Duodenal mucosa (tissue), 2 donors: Measurements from ENCODE around the gene SMPD3.

Experiments used
- H3K27ac ChIP-seq: one replicate; pipeline ENCODE4 v1.7.0; 2013; ENCODE audit warnings: low read depth, low read length
- H3K27me3 ChIP-seq, 2 donors: one replicate each; pipeline ENCODE4 v1.7.0; 2013; ENCODE audit warnings: low read length in 2 of 2, control low read depth in 1 of 2; ENCODE audit not compliant: insufficient read depth in 2 of 2, control insufficient read depth in 1 of 2
- H3K36me3 ChIP-seq, 2 donors: one replicate each; pipeline ENCODE4 v1.7.0; 2013; ENCODE audit warnings: low read length in 2 of 2, control low read depth in 1 of 2; ENCODE audit not compliant: insufficient read depth in 2 of 2, control insufficient read depth in 1 of 2
- H3K4me1 ChIP-seq, 2 donors: one replicate each; pipeline ENCODE4 v1.7.0; 2013; ENCODE audit warnings: low read length in 2 of 2, control low read depth in 1 of 2; ENCODE audit not compliant: insufficient read depth in 2 of 2, control insufficient read depth in 1 of 2
- H3K4me3 ChIP-seq, 2 donors: one replicate each; pipeline ENCODE4 v1.7.0; 2013; ENCODE audit warnings: low read length in 2 of 2, low read depth in 1 of 2
- H3K9ac ChIP-seq, 2 donors: one replicate each; pipeline ENCODE4 v1.7.0; 2013; ENCODE audit warnings: low read length in 2 of 2, low read depth in 1 of 2
- H3K9me3 ChIP-seq, 2 donors: one replicate each; pipeline ENCODE4 v1.7.0; 2013; ENCODE audit warnings: low read length in 2 of 2, control low read depth in 1 of 2; ENCODE audit not compliant: control insufficient read depth in 1 of 2

SMPD3 gene

GRCh38 chr16:68399456-68399855 lies 48.9 kb downstream of the SMPD3 start:
- no peaks in the 10 kb centered on the region for H3K9me3 ChIP-seq
- no peak overlapping the region for H3K9ac ChIP-seq
- no peak overlapping the region for H3K27ac ChIP-seq
- peaks cover 8 to 9% of the 10 kb centered on the region in 2 donors for H3K4me1 ChIP-seq
- H3K4me3 ChIP-seq: no peak overlapping the region
- H3K27me3 ChIP-seq: no peaks in the 10 kb centered on the region
- H3K36me3 ChIP-seq: no peaks in the 10 kb centered on the region

- H3K27ac ChIP-seq: no peak overlapping the region
- no peaks in the 10 kb centered on the region for H3K9me3 ChIP-seq
- H3K4me1 ChIP-seq: peaks cover 8 to 9% of the 10 kb centered on the region in 2 donors
- H3K27me3 ChIP-seq: no peaks in the 10 kb centered on the region
- no peak overlapping the region for H3K9ac ChIP-seq
- H3K4me3 ChIP-seq: no peak overlapping the region
- no peaks in the 10 kb centered on the region for H3K36me3 ChIP-seq
Observed at GRCh38 chr16:68397710-68398201, 50.6 kb downstream of the SMPD3 start.

- no peak overlapping the region for H3K9ac ChIP-seq
- H3K9me3 ChIP-seq: no peaks in the 10 kb centered on the region
- no peak overlapping the region for H3K4me3 ChIP-seq
- H3K4me1 ChIP-seq: peaks cover 8 to 9% of the 10 kb centered on the region in 2 donors
- H3K27me3 ChIP-seq: no peaks in the 10 kb centered on the region
- H3K36me3 ChIP-seq: no peaks in the 10 kb centered on the region
- H3K27ac ChIP-seq: no peak overlapping the region
Observed at GRCh38 chr16:68396481-68396880, 51.8 kb downstream of the SMPD3 start.

- peaks cover 8 to 9% of the 10 kb centered on the region in 2 donors for H3K4me1 ChIP-seq
- no peaks in the 10 kb centered on the region for H3K27me3 ChIP-seq
- H3K4me3 ChIP-seq: no peak overlapping the region
- H3K9me3 ChIP-seq: no peaks in the 10 kb centered on the region
- H3K9ac ChIP-seq: no peak overlapping the region
- H3K27ac ChIP-seq: no peak overlapping the region
- H3K36me3 ChIP-seq: no peaks in the 10 kb centered on the region
Observed at GRCh38 chr16:68395815-68396214, 52.5 kb downstream of the SMPD3 start.

GRCh38 chr16:68395167-68395786 lies 53.0 kb downstream of the SMPD3 start:
- peaks cover 8 to 9% of the 10 kb centered on the region in 2 donors for H3K4me1 ChIP-seq
- H3K9me3 ChIP-seq: no peaks in the 10 kb centered on the region
- H3K36me3 ChIP-seq: no peaks in the 10 kb centered on the region
- H3K4me3 ChIP-seq: no peak overlapping the region
- H3K27ac ChIP-seq: no peak overlapping the region
- no peaks in the 10 kb centered on the region for H3K27me3 ChIP-seq
- no peak overlapping the region for H3K9ac ChIP-seq

- no peaks in the 10 kb centered on the region for H3K27me3 ChIP-seq
- H3K4me1 ChIP-seq: peaks cover 11 to 12% of the 10 kb centered on the region in 2 donors
- no peaks in the 10 kb centered on the region for H3K36me3 ChIP-seq
- H3K4me3 ChIP-seq: no peak overlapping the region
- H3K9me3 ChIP-seq: no peaks in the 10 kb centered on the region
- no peak overlapping the region for H3K9ac ChIP-seq
- no peak overlapping the region for H3K27ac ChIP-seq
Observed at GRCh38 chr16:68393333-68393732, 55.0 kb downstream of the SMPD3 start.

- H3K4me3 ChIP-seq: no peak overlapping the region
- H3K9ac ChIP-seq: no peak overlapping the region
Observed at GRCh38 chr16:68389750-68390371, 58.4 kb downstream of the SMPD3 start.

GRCh38 chr16:68389006-68389405 lies 59.3 kb downstream of the SMPD3 start:
- Histone ChIP-seq H3K9ac (peak overlapping the region in 1 of 2 donors; percentile 5), H3K4me3 (no peak overlapping the region)

More at GRCh38 chr16:68389750-68390371, 58.4 kb downstream of the SMPD3 start:
- Histone ChIP-seq H3K27me3 (no peaks in the 10 kb centered on the region), H3K27ac (no peak overlapping the region), H3K9me3 (no peaks in the 10 kb centered on the region), H3K4me1 (peaks cover 13 to 17% of the 10 kb centered on the region in 2 donors), H3K36me3 (no peaks in the 10 kb centered on the region)

GRCh38 chr16:68388124-68388523 lies 60.2 kb downstream of the SMPD3 start:
- Histone ChIP-seq H3K4me1 (peaks cover 30 to 34% of the 10 kb centered on the region in 2 donors), H3K36me3 (no peaks in the 10 kb centered on the region), H3K9ac (peak overlapping the region; percentile 26 to 47), H3K27ac (no peak overlapping the region), H3K27me3 (no peaks in the 10 kb centered on the region), H3K9me3 (no peaks in the 10 kb centered on the region), H3K4me3 (no peak overlapping the region)

More at GRCh38 chr16:68389006-68389405, 59.3 kb downstream of the SMPD3 start:
- H3K4me1 ChIP-seq: peaks cover 22 to 25% of the 10 kb centered on the region in 2 donors
- H3K27ac ChIP-seq: no peak overlapping the region
- no peaks in the 10 kb centered on the region for H3K36me3 ChIP-seq
- no peaks in the 10 kb centered on the region for H3K9me3 ChIP-seq
- no peaks in the 10 kb centered on the region for H3K27me3 ChIP-seq

- Histone ChIP-seq H3K4me3 (peak overlapping the region in 1 of 2 donors; percentile 20), H3K36me3 (no peaks in the 10 kb centered on the region), H3K4me1 (peaks cover 37 to 41% of the 10 kb centered on the region in 2 donors), H3K27me3 (no peaks in the 10 kb centered on the region), H3K27ac (peak overlapping the region; percentile 95), H3K9me3 (no peaks in the 10 kb centered on the region), H3K9ac (peak overlapping the region; percentile 81 to 92)
Observed at GRCh38 chr16:68387301-68387700, 61.0 kb downstream of the SMPD3 start.
